ENCODE results near the gene FERMT2.

FERMT2 gene

DNA sequence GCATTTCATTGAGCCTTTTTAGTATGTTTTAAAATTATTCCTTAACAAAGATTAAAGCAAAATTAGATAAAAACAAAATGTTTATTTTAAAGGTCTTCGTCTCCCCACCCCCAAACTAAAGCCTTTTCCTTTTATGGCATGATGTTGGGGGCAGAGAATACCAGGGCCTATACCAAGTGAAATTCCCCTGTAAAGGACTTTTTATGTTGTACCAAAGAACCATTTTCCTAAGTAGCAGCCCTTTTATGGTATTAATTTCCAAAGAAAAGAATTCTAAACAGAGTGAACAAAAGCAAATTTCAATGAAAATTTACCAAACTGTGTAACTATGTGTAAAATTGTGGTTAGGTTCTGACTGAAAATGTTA, 87.5 kb downstream of the FERMT2 start:
- DNase-seq (ENCODE audit: low spot score) = no peak

GRCh38 chr14:52862632-52863333, 88.1 kb downstream of the FERMT2 start:
- peak; percentile 54 for DNase-seq (ENCODE audit: low spot score)

DNA sequence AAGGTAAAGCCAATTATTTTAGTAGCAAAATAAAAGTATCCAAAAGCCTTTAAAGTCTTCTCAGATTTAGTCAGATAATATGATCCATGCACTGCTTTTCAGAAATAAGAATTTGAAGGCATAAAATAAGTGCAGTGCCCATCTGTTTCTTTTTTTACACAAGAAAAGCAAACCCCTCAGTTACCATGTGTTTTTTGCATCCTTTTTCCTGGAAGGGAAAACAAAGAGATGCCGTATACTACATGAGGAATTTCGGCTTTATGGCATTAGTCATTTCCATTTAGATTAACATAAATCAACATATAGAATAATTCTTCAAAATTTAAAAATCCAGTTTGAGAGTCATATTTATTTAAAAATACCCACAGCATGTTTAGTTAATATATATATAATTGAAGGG, 89.4 kb downstream of the FERMT2 start:
- no peak for DNase-seq (ENCODE audit: low spot score)

- no peak for DNase-seq (ENCODE audit: low spot score)
Observed at GRCh38 chr14:52860910-52861309, 89.9 kb downstream of the FERMT2 start.

GRCh38 chr14:52860209-52860608, 90.6 kb downstream of the FERMT2 start:
- DNase-seq (ENCODE audit: low spot score) = no peak

DNA sequence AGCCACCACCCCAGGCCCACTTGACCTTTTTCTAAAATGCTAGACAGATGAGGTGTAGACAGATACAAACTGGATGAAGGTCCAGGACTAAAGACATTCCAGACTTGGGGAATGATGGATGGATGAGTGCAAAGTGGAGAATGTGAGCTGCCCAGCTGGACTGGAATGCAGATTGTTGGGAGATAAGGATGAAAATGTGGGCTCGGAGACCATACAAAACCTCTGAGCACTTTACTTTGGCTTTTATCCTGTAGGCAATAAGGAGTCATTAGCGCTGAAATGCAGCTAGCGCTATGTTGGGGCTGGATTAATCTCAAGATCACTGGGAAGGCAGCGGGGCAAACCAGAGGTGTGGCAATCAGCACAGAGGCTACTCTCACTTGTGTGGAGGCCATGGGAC, 94.7 kb downstream of the FERMT2 start:
- no peak for DNase-seq (ENCODE audit: low spot score)

- DNase-seq (ENCODE audit: low spot score) = no peak
Observed at GRCh38 chr14:52853522-52853854, 97.4 kb downstream of the FERMT2 start.

- DNase-seq (ENCODE audit: low spot score) = no peak
Observed at GRCh38 chr14:52852810-52853521, 97.9 kb downstream of the FERMT2 start.

- DNase-seq (ENCODE audit: low spot score) = no peak
Observed at GRCh38 chr14:52850451-52850909, 100.4 kb downstream of the FERMT2 start.

GRCh38 chr14:52848626-52849025, 102.2 kb downstream of the FERMT2 start:
- no peak for DNase-seq (ENCODE audit: low spot score)

- no peak for DNase-seq (ENCODE audit: low spot score)
Observed at GRCh38 chr14:52846591-52846990, 104.3 kb downstream of the FERMT2 start.

DNA sequence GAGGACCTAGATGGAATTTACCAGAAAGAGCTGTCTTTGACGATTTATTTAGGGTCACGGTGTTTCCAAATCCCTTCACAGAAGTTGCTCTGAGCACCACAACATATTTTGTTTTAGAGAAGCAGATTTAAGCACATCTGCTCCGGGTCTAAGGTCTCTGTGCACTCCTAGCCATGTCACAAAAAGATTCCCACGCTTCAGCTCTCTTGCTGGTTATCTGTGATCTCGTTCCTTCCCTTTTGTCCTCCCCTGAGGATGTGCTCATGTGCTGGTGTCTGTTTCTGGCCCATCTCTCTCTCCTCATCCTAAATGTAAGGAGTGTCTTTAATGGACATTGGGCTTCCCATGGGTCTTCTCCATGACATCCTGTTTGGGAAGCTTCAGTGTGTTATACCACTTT, 105.8 kb downstream of the FERMT2 start:
- DNase-seq (ENCODE audit: low spot score) = no peak

DNA sequence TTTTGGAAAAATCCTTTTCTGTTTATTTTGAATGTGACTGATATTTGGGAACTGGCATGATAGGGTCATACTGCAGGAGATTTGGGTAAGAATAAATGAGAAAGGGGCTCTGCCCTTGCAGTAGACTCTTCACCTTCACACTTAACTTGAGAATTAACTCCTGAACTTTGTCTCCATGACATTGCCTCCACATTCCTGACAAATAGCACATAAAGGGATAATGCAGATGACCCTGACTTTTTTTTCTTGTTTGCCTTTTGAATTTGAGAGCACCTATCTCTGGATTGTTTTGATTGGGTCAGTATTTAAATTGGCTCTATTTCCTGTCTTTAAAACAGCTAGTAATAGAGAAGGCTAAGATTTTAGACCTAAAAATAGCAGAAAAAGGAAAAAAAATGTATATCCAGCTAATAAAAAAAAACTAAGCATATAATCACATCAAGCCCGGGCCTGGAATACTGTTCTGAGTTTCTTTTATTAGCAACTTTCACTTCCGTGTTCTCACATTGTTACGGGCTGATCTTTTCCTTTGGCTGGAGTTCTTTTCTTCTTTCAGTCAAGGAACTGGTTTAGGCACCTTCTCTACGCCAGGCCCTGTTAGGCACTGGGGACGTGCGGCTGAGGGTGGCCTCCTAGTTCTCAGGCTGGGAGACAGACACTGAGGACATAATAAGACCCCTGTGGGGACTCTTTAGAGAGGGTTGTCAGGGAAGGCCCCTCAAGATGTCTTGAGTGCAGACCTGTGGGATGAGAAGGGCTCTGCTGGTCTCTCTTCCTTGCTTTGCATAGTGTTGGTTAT, 106.4 kb downstream of the FERMT2 start:
- DNase-seq (ENCODE audit: low spot score) = no peak

- peak; percentile 67 for DNase-seq (ENCODE audit: low spot score)
Observed at GRCh38 chr14:52840877-52841276, 110.0 kb downstream of the FERMT2 start.

DNA sequence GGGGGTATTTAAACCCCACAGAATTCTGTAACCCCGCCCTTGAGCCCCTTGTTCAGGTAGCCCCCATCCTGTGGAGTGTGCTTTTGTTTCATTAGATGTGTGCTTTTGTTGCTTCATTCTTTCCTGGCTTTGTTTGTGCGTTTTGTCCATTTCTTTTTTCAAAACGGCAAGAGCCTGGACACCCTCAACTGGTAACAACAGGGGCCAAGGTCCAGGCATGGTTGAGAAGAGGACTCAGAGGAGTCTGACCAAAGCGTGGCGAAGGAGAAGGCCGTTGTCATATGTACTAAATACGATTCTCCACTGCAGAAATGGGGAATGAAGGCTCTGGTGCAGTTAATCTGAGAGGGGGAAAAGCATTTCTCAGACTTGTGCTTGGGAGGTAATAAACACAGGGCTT, 113.4 kb downstream of the FERMT2 start:
- no peak for DNase-seq (ENCODE audit: low spot score)

GRCh38 chr14:52836063-52836462, 114.8 kb downstream of the FERMT2 start:
- no peak for DNase-seq (ENCODE audit: low spot score)

GRCh38 chr14:52835122-52835903, 115.5 kb downstream of the FERMT2 start:
- DNase-seq (ENCODE audit: low spot score) = peak; percentile 64

DNA sequence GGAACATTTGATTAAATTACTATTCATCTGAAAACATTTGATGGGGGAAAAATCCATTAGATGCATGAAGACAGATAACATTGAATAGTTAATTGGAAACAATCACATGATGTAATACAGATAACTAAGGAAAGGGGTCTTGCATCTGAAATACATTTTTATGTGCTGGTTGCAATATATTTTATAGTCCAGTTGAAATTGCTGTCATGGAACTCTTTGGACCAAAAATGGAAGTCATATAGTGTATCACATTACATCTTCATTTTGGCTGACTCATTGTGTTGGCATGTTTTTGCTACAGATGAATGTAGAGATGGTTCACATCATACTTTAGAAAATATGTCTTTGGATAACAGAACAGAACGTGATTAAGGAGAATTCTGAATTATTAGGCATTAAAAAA, 116.4 kb downstream of the FERMT2 start:
- peak; percentile 61 for DNase-seq (ENCODE audit: low spot score)

DNA sequence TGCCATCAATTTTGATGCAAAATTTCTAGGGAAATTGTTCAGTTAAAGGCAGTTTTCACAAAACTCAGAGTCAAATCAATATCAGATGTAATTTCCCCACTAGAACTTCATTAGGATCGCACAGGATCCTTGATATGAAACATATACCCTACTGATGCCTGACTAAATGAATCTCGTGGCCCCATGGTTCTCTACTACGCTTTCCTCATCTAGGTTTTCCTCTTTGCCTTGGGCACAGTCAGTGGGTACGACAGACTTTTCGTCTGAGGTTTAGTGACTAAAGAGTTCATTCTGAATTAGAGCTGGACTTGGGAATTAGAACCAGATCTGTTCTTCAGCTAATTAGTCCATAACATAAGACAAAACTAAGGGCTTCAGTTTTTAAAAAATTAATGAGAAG, 117.0 kb downstream of the FERMT2 start:
- no peak for DNase-seq (ENCODE audit: low spot score)

- DNase-seq (ENCODE audit: low spot score) = no peak
Observed at GRCh38 chr14:52829527-52830185, 121.2 kb downstream of the FERMT2 start.

- DNase-seq (ENCODE audit: low spot score) = no peak
Observed at GRCh38 chr14:52827426-52827825, 123.4 kb downstream of the FERMT2 start.

DNA sequence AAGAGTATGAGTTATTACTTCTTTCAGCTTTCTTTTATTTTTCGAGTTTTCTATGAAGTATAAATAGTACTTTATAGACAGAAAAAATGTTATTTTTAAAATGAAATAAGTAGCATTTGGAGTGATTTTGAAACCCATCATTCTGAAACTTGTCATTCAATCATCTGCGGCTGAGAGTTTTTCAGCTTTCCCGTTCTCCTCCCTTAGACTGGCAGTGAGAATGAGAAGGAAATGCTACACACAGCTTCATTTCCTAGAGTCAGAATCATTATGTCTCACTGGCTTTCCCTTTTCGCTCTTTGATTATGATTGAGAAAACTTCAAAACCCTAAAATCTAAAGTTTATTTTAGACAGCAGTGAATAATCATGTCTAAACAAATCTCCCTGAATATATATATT, 125.8 kb downstream of the FERMT2 start:
- DNase-seq (ENCODE audit: low spot score) = no peak
